HUDEP-2 (cell line): Measurements from ENCODE around the gene CRISPLD2.
A peak's percentile ranks its signal among the peaks of the same experiment; 100 is the strongest.

Experiments
- DNase-seq, 76 experiments: peaks; one replicate each; lab custom pipeline; 2025; ENCODE audit not compliant: unreplicated experiment in 76 of 76; lab: John Stamatoyannopoulos, UW

Gene CRISPLD2

DNA sequence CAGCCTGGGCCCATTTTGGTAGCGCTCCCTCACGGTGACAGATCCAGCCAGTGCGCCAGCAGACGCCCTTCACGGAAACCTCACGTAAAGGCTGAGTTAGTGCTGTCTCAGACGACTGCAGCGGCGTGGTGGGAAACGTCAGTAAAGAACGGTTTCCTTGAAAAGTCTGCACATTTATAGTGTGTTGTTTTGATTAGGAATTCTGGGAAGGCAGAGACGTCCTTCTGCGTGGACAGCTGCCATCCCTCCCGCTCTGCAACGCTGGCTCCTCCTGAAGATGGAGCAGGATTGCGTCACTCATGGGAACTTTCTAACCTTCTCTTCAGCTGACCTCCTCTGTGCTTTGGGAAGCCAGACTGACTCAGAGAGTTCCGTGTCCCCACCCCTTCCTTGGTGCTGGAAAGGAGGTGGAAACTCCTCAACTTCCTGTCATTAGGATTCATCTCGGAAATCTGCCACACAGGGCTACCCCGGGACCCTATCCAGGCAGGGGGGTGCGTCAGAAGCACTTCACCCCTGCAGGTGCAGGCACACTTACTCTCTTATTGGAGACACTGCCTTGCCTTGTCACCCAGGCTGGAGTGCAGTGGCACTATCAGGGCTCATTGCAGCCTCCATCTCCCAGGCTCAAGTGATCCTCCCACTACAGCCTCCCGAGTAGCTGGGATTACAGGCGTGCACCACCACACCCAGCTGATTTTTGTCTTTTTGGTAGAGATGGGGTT is 24.3 kb upstream of the CRISPLD2 start:
- DNase-seq: no peak

GRCh38 chr16:84800158-84800978 is 19.4 kb upstream of the CRISPLD2 start:
- no peak for DNase-seq

DNA sequence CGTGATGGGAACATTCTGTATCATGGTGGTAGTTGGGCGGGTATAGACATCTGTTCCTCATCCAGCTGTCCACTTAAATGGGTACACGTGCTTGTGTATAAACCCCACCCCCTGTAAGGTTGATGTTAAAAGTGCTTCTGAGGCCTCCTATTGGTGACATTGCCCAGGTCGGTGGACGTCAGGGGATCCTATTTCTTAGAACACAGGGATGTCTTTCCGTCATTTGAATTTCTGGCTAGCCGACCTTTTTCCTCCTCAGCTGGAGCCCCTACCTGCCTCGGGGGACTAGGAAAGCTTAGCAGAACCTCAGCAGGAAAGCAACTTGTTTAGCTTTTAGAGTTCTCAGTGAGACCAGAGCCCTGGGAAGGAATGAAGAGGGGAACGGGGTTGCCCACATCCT is 16.6 kb upstream of the CRISPLD2 start:
- no peak for DNase-seq

DNA sequence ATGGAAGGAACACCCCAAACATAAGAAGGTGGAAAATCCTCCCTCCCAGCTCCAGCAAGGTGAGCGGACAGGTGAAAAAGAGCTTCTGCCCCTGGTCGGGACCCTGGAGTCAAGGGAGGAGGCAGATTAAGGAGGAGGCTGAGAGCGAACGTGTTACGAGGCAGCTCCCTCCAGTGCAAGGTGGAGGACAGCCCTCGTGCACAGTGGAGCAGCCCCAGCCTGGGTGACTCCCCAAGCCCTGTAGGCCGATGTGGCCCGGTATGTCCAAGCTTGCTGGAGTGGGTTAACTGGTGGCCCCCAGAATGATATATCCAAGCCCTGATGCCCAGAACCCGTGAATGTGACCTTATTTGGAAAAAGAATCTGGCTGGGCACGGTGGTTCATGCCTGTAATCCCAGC is 15.5 kb upstream of the CRISPLD2 start:
- DNase-seq: no peak

- DNase-seq: no peak
Observed at GRCh38 chr16:84806256-84806889, 13.4 kb upstream of the CRISPLD2 start.

- DNase-seq: no peak
Observed at GRCh38 chr16:84806890-84807258, 12.9 kb upstream of the CRISPLD2 start.

DNA sequence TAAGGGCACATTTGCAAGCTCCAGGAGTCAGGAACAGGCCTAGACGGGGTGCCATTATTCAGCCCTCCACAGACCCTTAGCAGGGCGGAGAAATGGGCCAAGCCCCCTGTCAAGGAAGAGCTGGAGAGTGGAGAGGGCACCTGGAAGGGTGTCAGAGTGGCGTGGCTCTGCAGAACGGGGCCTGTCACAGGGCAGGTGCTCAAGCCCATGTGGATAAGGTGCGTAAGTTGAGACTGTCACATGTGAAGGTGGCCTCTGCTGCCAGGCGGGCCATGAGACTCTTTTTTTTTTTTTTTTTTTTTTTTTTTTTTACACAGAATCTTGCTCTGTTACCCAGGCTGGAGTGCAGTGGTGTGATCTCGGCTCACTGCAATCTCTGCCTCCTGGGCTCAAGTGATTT is 12.0 kb upstream of the CRISPLD2 start:
- DNase-seq: no peak

DNA sequence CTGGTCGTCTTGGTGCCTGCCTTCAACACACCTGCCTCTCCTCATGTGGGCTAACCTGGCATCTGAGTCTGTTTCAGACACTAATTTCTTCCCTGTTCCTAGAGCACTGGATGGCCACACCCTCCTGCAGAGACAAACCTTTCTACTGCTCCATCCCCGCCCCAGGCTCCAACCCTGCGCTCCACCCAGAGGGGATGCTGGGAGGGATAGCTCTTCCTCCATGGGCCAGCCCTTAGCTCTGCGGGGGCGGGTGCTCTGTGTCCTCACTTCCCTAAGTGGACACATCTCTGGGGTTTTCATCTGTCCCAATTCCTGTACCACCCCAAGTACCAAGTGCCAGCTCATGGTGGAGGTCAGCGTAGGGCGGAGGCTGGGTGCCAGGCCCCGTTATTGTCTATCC is 11.0 kb upstream of the CRISPLD2 start:
- no peak for DNase-seq

- DNase-seq: no peak
Observed at GRCh38 chr16:84810518-84811273, 9.1 kb upstream of the CRISPLD2 start.

DNA sequence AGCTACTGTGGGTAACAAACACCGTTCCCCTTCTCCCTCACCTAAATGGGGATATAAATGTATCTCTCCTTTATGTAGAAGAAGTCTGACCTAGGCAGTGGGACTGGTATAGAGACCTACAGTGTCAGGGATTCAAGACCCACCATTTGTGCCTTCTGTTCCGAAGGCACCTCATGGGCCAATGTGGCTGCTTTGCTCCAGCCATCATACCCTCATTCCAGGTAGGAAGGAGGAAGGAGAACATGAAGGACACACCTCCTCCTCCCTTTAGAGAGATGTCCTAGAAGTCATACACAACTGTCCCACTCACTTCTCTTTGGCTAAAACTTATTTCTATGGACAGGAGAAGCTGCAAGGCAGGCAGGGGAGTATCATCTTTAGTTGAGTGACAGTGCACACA is 8.3 kb upstream of the CRISPLD2 start:
- DNase-seq: no peak

DNA sequence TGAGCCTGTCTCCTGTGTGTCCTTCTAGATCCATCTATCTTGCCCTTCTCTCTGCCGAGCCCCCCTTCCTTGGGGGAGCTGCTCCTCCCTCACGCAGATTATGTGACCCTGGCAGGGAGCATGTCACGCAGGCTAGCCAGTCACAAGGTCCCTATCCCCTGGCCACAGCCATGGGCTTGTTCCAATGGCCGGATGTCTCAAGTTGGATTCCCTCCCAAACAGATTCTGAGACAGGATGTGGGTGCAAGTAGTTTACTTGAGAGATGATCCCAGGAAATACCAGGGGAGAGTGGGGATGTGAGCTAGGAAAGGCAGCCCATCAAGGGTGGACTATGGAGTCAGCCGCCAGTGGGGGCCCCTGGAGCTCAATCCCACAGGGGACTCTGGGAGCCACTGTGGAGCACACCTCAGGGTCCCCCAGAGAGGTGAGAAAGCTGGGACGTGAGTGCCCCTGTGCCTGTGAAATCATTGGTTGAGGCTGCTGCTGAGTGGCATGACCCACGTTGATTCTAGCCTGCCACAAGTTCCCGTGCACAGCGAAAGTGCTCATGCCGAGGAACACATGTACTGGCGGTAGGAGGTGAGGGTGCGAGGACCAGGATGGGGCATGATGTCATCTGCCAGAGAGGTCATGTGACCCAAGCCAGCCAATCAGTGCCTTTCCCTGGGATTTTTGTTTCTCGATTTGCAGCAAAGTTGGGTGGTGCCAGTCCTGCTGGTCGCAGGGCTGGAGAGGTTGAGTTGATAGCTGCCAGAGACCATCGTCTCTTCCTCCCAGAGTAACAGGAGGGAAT is 6.4 kb upstream of the CRISPLD2 start:
- DNase-seq: peak in 1 of 76 experiments; percentile 5

DNA sequence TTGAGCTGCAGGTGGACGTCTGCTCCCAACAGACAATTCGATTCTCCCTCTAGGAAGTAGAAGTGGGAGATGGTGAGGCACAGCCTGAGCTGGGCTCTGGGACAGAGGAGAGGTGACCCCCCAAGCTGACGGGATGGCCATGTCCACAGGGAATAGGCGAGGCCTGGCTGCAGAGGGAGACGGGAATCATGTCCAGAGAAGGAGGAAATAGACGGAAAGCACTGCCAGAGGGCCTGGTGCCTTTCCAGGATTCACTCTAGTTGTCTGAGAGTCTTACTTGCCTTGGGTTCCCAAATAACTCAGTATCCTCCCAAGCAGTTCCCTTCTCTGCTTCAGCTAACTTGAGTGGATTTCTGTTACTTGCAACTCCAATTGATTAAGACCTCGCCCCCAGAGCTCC is 4.3 kb upstream of the CRISPLD2 start:
- no peak for DNase-seq

DNA sequence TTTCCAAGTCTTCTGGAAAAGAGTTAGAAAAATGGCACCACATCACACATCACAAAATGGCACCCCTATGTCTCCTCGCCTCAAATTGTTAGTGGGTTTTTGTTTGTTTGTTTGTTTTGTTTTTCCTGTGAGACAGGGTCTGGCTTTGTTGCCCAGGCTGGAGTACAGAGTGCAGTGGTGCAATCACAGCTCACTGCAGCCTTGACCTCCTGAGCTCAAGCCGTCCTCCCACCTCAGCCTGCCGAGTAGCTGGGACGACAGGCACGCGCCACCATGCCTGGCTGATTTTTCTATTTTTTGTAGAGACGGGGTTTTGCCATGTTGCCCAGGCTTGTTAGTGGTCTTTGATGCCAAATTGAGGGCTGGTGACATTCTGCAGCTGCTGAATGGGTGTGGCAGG is 3.8 kb upstream of the CRISPLD2 start:
- no peak for DNase-seq

DNA sequence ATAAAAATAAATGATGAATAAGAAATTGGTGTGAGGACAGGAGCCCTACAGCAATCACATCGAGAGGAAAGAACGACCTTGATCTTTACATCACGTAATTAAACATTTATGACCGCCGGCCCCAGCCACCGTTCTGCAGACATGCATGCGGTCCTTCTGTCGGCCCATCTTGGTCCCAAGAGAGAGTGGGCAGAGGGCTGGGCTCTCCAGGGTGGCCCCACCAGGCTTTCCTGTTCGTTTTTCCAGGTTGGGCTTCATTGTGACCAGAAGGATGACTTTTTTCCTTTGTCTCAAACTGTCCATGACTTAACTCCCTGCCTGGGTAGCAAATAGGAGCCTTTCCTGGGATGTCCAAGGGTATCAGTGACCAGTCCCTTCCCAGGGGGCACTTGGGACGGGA is 3.3 kb upstream of the CRISPLD2 start:
- DNase-seq: no peak

- DNase-seq: no peak
Observed at GRCh38 chr16:84817206-84817605, 2.6 kb upstream of the CRISPLD2 start.

DNA sequence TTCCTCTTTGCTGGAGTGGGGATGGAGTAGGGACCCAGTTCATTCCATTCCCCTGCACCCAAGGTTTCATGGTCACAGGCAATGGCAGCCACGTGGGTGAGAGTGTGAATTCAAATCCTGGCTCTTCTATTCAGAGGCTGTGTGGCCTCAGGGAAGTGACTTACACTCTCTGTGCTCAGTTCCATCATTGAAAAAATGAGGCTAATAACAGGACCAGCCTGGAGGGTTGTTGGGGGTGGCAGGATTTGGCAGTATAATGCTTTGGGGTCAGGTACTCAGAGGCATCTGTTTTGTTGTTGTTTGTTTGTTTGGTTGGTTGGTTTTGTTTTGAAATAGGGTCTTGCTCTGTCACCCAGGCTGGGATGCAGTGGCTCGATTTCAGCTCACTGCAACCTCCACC is 2.2 kb upstream of the CRISPLD2 start:
- no peak for DNase-seq

DNA sequence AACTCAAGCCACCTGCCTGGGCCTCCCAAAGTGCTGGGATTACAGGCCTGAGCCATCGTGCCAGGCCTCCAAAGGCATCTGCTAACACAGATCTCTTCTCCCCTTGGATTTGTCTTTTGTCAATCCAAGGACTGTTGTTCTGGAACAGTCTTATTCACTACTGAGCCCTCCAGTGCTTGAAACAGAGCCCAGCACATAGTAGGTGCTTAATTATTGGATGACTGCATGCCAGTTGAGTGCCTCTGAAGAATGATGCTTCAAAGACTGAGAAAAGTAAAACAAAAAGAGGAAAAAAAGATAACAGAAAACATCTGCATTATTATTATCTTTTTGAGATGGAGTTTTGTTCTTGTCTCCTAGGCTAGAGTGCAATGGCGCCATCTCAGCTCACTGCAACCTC is 1.7 kb upstream of the CRISPLD2 start:
- no peak for DNase-seq

GRCh38 chr16:84818989-84819643 is 669 bp upstream of the CRISPLD2 start:
- DNase-seq: no peak

DNA sequence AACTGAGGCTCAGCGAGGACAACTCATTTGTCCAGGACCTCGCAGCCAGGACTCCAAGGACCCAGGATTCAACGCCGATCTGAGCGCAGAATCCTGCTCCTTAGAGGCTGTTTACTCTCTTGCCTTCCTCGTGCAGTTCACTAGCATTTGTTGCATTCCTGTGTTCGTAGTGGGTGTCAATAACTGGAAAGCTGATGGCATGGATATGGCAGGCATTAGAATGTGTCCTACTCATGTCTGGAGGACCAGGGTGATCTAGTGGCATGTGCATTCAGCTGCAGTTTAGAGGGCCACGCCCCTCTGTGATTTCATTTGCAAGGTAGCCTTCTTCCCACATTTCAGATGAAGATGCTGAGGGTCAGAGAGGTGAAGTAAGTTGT is 510 bp downstream of the CRISPLD2 start:
- no peak for DNase-seq

DNA sequence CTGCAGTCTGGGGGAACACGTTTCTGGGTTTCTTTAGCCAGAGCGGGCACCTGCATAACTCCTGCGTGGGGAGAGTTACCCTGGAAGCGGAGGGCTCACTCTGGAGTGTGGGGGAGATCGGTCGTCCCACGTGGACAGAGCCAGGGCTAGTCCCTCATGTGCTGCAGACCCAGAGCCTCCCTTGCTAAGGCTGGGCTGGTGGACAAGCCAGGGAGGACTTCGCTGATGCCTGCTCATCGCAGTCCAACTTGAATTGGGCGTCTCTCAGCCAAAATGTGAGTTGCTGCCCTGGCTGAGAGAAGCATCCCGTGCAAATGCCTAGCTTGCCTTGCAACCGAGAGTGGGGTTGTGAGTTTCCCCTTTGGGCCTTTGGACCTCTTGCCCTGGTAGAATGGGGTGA is 986 bp downstream of the CRISPLD2 start:
- no peak for DNase-seq
